NCI-H1092 treated with DMSO at 0.1 percent for 48 hours (cell line): ENCODE results near the gene ZNF234.
"Not testable (repeated sequence)": the region's sequence is repeated elsewhere in the genome, so short reads cannot be mapped to it uniquely, and the experiment has no call there.

Experiments
- DNase-seq: peaks from one replicate; lab custom pipeline; 2025; lab: John Stamatoyannopoulos, UW

The ZNF234 gene

GRCh38 chr19:44141191-44142058, at the start of gene ZNF234:
Gene ZNF234 (plus strand): TSS chr19:44141554. CDS start chr19:44144633, 3,079 bp downstream.
- peak; percentile 38 for DNase-seq

- DNase-seq = no peak
Measured at GRCh38 chr19:44092108-44092507, 49.2 kb upstream of the ZNF234 start.

- peak; percentile 85 for DNase-seq
Measured at GRCh38 chr19:44093931-44094765, 47.2 kb upstream of the ZNF234 start, which contains the start of gene ZNF224. Gene ZNF224 (plus strand): TSS chr19:44094361. CDS start chr19:44097874, 3,513 bp downstream.

- no peak for DNase-seq
Measured at GRCh38 chr19:44107751-44108150, 33.6 kb upstream of the ZNF234 start.

GRCh38 chr19:44109458-44109857, 31.9 kb upstream of the ZNF234 start:
- no peak for DNase-seq

- no peak for DNase-seq
Measured at GRCh38 chr19:44111910-44112463, 29.4 kb upstream of the ZNF234 start.

GRCh38 chr19:44112802-44113137, 28.6 kb upstream of the ZNF234 start:
- no peak for DNase-seq

GRCh38 chr19:44113138-44113783, 28.1 kb upstream of the ZNF234 start, which contains the start of gene ZNF225:
Gene ZNF225 (plus strand): TSS chr19:44113399. CDS start chr19:44115828, 2,429 bp downstream.
- peak; percentile 95 for DNase-seq

- no peak for DNase-seq
Measured at GRCh38 chr19:44113784-44114390, 27.5 kb upstream of the ZNF234 start.

GRCh38 chr19:44121162-44121561, 20.2 kb upstream of the ZNF234 start:
- not testable (repeated sequence) for DNase-seq

GRCh38 chr19:44131955-44132354, 9.4 kb upstream of the ZNF234 start:
- DNase-seq = no peak

- DNase-seq = no peak
Measured at GRCh38 chr19:44142059-44142433, 692 bp downstream of the ZNF234 start.

GRCh38 chr19:44149776-44150175, 8.4 kb downstream of the ZNF234 start:
- DNase-seq = no peak

GRCh38 chr19:44151491-44151890, 10.1 kb downstream of the ZNF234 start:
- no peak for DNase-seq

- DNase-seq = no peak
Measured at GRCh38 chr19:44156475-44156874, 15.1 kb downstream of the ZNF234 start.

- DNase-seq = no peak
Measured at GRCh38 chr19:44163789-44164188, 22.4 kb downstream of the ZNF234 start.

GRCh38 chr19:44164327-44164672, 22.9 kb downstream of the ZNF234 start:
- DNase-seq = no peak

- DNase-seq = peak; percentile 95
Measured at GRCh38 chr19:44164673-44165512, 23.5 kb downstream of the ZNF234 start, which contains the start of gene ZNF226. Gene ZNF226 (plus strand): TSS chr19:44165100. CDS start chr19:44170081, 4,981 bp downstream.

- not testable (repeated sequence) for DNase-seq
Measured at GRCh38 chr19:44170660-44171059, 29.3 kb downstream of the ZNF234 start.

- DNase-seq = no peak
Measured at GRCh38 chr19:44176590-44176989, 35.2 kb downstream of the ZNF234 start.

- DNase-seq = no peak
Measured at GRCh38 chr19:44180968-44181367, 39.6 kb downstream of the ZNF234 start.
